GM19463 (cell line): ENCODE data around the gene STRAP.
A peak's percentile ranks its signal among the peaks of the same experiment; 100 is the strongest.
"Not testable (repeated sequence)": the region's sequence is repeated elsewhere in the genome, so short reads cannot be mapped to it uniquely, and the experiment has no call there.

ENCODE experiments used
- ATAC-seq: cut with Tn5 transposase; IDR thresholded peaks from one replicate; pipeline ENCODE4 v1.9.1; 2021; ENCODE audit warnings: mild to moderate bottlenecking, moderate library complexity; ENCODE audit not compliant: unreplicated experiment

STRAP gene

GRCh38 chr12:15919418-15919817 lies 37.2 kb downstream of the STRAP start:
- no peak for ATAC-seq

- ATAC-seq: no peak
Measured at GRCh38 chr12:15924956-15925355, 42.8 kb downstream of the STRAP start.

GRCh38 chr12:15928346-15928745 lies 46.2 kb downstream of the STRAP start:
- no peak for ATAC-seq

GRCh38 chr12:15928870-15929571 lies 46.8 kb downstream of the STRAP start:
- ATAC-seq: peak; percentile 50

- peak; percentile 59 for ATAC-seq
Measured at GRCh38 chr12:15931590-15932053, 49.4 kb downstream of the STRAP start.

GRCh38 chr12:15932327-15932726 lies 50.1 kb downstream of the STRAP start:
- no peak for ATAC-seq

- ATAC-seq: no peak
Measured at GRCh38 chr12:15932971-15933370, 50.8 kb downstream of the STRAP start.

GRCh38 chr12:15933751-15934150 lies 51.6 kb downstream of the STRAP start:
- no peak for ATAC-seq

GRCh38 chr12:15936751-15937150 lies 54.6 kb downstream of the STRAP start:
- ATAC-seq: no peak

- no peak for ATAC-seq
Measured at GRCh38 chr12:15937902-15938301, 55.7 kb downstream of the STRAP start.

- no peak for ATAC-seq
Measured at GRCh38 chr12:15939111-15939510, 56.9 kb downstream of the STRAP start.

GRCh38 chr12:15942475-15942874 lies 60.3 kb downstream of the STRAP start:
- no peak for ATAC-seq

GRCh38 chr12:15943519-15943918 lies 61.3 kb downstream of the STRAP start:
- ATAC-seq: not testable (repeated sequence)

GRCh38 chr12:15948461-15948860 lies 66.3 kb downstream of the STRAP start:
- ATAC-seq: not testable (repeated sequence)
